ENCODE results near the gene NMT2. TPM values are rescaled to one million over a fixed set of nuclear protein-coding genes. Genes with fewer than 3 reads are reported as not detected.

Gene NMT2
- total RNA-seq, 2 experiments from 2014 or later: 0.72 to 0.82 TPM

GRCh38 chr10:15158448-15158847 is 10.0 kb downstream of the NMT2 start:
- H3K27ac ChIP-seq (ENCODE audit: low read depth, low read length, poor library complexity, severe bottlenecking): no peak overlapping the region
- H3K4me1 ChIP-seq (ENCODE audit: insufficient read depth, low read length, poor library complexity, severe bottlenecking): no peaks in the 10 kb centered on the region
- POLR2A ChIA-PET: no interaction called here
- no TSS peak for BruUV-seq (replicated peaks)
- CTCF ChIA-PET (ENCODE audit: unreplicated experiment): no interaction called here
- no peak overlapping the region for H2AFZ ChIP-seq (ENCODE audit: low read length)
- intact Hi-C loops (cut with micrococcal nuclease; ENCODE audit: unreplicated experiment): no loop called here
- H3K9me2 ChIP-seq (ENCODE audit: insufficient read depth, low read length): no peaks in the 10 kb centered on the region
- no peak overlapping the region for H3K4me3 ChIP-seq (ENCODE audit: low read depth, low read length, poor library complexity, severe bottlenecking)
- TF ChIP-seq CTCF (conservative IDR thresholded peaks at IDR 0.05; ENCODE audit: low read length): no peak
- TF ChIP-seq EZH2phosphoT487 (IDR thresholded peaks at IDR 0.05; ENCODE audit: borderline replicate concordance, low read depth, low read length): no peak
- H3K36me3 ChIP-seq (ENCODE audit: insufficient read depth, low read length): no peaks in the 10 kb centered on the region
- no peak for DNase-seq (ENCODE audit: low spot score)
- no peak overlapping the region for H3K4me2 ChIP-seq (ENCODE audit: low read length)
- no peaks in the 10 kb centered on the region for H4K20me1 ChIP-seq (ENCODE audit: insufficient read depth, low read length)
- H3K9me3 ChIP-seq (ENCODE audit: low read length): no peaks in the 10 kb centered on the region
- no peaks in the 10 kb centered on the region for H3K79me2 ChIP-seq (ENCODE audit: insufficient read depth, low read depth, low read length)

- Histone ChIP-seq H3K36me3 (ENCODE audit: insufficient read depth, low read length) (no peaks in the 10 kb centered on the region), H3K79me2 (ENCODE audit: insufficient read depth, low read depth, low read length) (no peaks in the 10 kb centered on the region), H4K20me1 (ENCODE audit: insufficient read depth, low read length) (no peaks in the 10 kb centered on the region), H3K4me2 (ENCODE audit: low read length) (no peak overlapping the region), H3K27ac (ENCODE audit: low read depth, low read length, poor library complexity, severe bottlenecking) (no peak overlapping the region), H3K9me3 (ENCODE audit: low read length) (no peaks in the 10 kb centered on the region), H3K4me1 (ENCODE audit: insufficient read depth, low read length, poor library complexity, severe bottlenecking) (no peaks in the 10 kb centered on the region), H3K4me3 (ENCODE audit: low read depth, low read length, poor library complexity, severe bottlenecking) (no peak overlapping the region), H3K9me2 (ENCODE audit: insufficient read depth, low read length) (no peaks in the 10 kb centered on the region), H2AFZ (ENCODE audit: low read length) (no peak overlapping the region)
- DNase-seq (ENCODE audit: low spot score): no peak
- no TSS peak for BruUV-seq (replicated peaks)
- intact Hi-C loops (cut with micrococcal nuclease; ENCODE audit: unreplicated experiment): no loop called here
- TF ChIP-seq EZH2phosphoT487 (IDR thresholded peaks at IDR 0.05; ENCODE audit: borderline replicate concordance, low read depth, low read length): no peak
- no peak for TF ChIP-seq CTCF (conservative IDR thresholded peaks at IDR 0.05; ENCODE audit: low read length)
- ChIA-PET CTCF (ENCODE audit: unreplicated experiment) (no interaction called here), POLR2A (no interaction called here)
These were observed 12.4 kb downstream of the NMT2 start for GRCh38 chr10:15155978-15156656.

GRCh38 chr10:15152556-15152955 is 15.9 kb downstream of the NMT2 start:
- Histone ChIP-seq H2AFZ (ENCODE audit: low read length) (no peak overlapping the region), H3K36me3 (ENCODE audit: insufficient read depth, low read length) (no peaks in the 10 kb centered on the region), H3K9me2 (ENCODE audit: insufficient read depth, low read length) (no peaks in the 10 kb centered on the region), H4K20me1 (ENCODE audit: insufficient read depth, low read length) (no peaks in the 10 kb centered on the region), H3K4me2 (ENCODE audit: low read length) (no peak overlapping the region), H3K9me3 (ENCODE audit: low read length) (no peaks in the 10 kb centered on the region), H3K79me2 (ENCODE audit: insufficient read depth, low read depth, low read length) (no peaks in the 10 kb centered on the region), H3K4me3 (ENCODE audit: low read depth, low read length, poor library complexity, severe bottlenecking) (no peak overlapping the region), H3K4me1 (ENCODE audit: insufficient read depth, low read length, poor library complexity, severe bottlenecking) (no peaks in the 10 kb centered on the region), H3K27ac (ENCODE audit: low read depth, low read length, poor library complexity, severe bottlenecking) (no peak overlapping the region)
- no peak for DNase-seq (ENCODE audit: low spot score)
- ChIA-PET POLR2A (no interaction called here), CTCF (ENCODE audit: unreplicated experiment) (no interaction called here)
- no peak for TF ChIP-seq EZH2phosphoT487 (IDR thresholded peaks at IDR 0.05; ENCODE audit: borderline replicate concordance, low read depth, low read length)
- TF ChIP-seq CTCF (conservative IDR thresholded peaks at IDR 0.05; ENCODE audit: low read length): no peak
- intact Hi-C loops (cut with micrococcal nuclease; ENCODE audit: unreplicated experiment): no loop called here
- BruUV-seq (replicated peaks): no TSS peak
